HepG2 (cell line): ENCODE measurements around the gene ATP13A2. TPM values are rescaled to one million over a fixed set of nuclear protein-coding genes. Genes with fewer than 3 reads are reported as not detected.

Experiments used
- ATAC-seq: fragments of 200-7000 bp; cut with Tn5 transposase; 3 replicates; pipeline ENCODE4 v1.9.1; 2020; ENCODE audit warnings: mild to moderate bottlenecking, moderate library complexity
- BruUV-seq: library from RNA; stranded (reverse); fragments of 400-500 nt; replicated peaks from 2 replicates; lab custom pipeline; 2021; lab: Mats Ljungman, UMichigan
- CTCF ChIA-PET: fragments of 300-600 bp; formaldehyde crosslinking; extraction: SDS; loops from one replicate; lab custom pipeline; 2021; ENCODE audit warnings: low total read pairs, inconsistent platforms, low intra/inter-chr PET ratio; lab: Yijun Ruan, JAX
- POLR2A ChIA-PET: fragments of 350-600 bp; sonication (Branson Sonifier 250); formaldehyde crosslinking; loops from one replicate; lab custom pipeline; 2020; ENCODE audit warnings: antibody characterized with exemption, inconsistent platforms; lab: Yijun Ruan, JAX
- DNase-seq: peaks from one replicate; pipeline ENCODE4 v3.0.0-alpha.2; 2015; ENCODE audit warnings: low spot score
- FAIRE-seq: peaks from 3 replicates; lab custom pipeline; 2011; peaks lifted over from hg19 to GRCh38; lab: Jason Lieb, UNC
- H2AFZ ChIP-seq: one replicate; pipeline ENCODE4 v1.6.1; 2011; ENCODE audit warnings: low read length, inconsistent platforms
- H3K27ac ChIP-seq: fragments of 300-600 bp; 3 replicates; pipeline ENCODE4 v1.8.0; 2011; ENCODE audit warnings: mixed run types, mild to moderate bottlenecking, mixed read lengths, low read length, inconsistent platforms; ENCODE audit not compliant: insufficient read depth; ENCODE audit errors: extremely low read length
- H3K27me3 ChIP-seq, 2 experiments: fragments of 200-600 bp in 1 of 2; 2 replicates in 1 of 2; 3 replicates in 1 of 2; pipeline versions ENCODE4 v1.6.0 to v1.8.0; 2011; ENCODE audit warnings: low read length in 2 of 2, mild to moderate bottlenecking in 2 of 2, moderate library complexity in 2 of 2, inconsistent platforms in 1 of 2; ENCODE audit not compliant: insufficient read depth in 2 of 2, control insufficient read depth in 1 of 2
- H3K36me3 ChIP-seq, 2 experiments: fragments of 200-600 bp in 1 of 2; replicated peaks in 1 of 2; 2 replicates in 1 of 2; 3 replicates in 1 of 2; pipeline versions ENCODE4 v1.5.1 to v1.8.0; 2011; ENCODE audit warnings: low read length in 2 of 2, inconsistent platforms in 1 of 2; ENCODE audit not compliant: insufficient read depth in 2 of 2, control insufficient read depth in 1 of 2
- H3K4me1 ChIP-seq: 2 replicates; pipeline ENCODE4 v1.5.1; 2012; ENCODE audit warnings: low read length, inconsistent platforms; ENCODE audit not compliant: insufficient read depth
- H3K4me2 ChIP-seq: 2 replicates; pipeline ENCODE4 v1.6.0; 2011; ENCODE audit warnings: low read depth, low read length, inconsistent platforms
- H3K4me3 ChIP-seq, 3 experiments: fragments of 200-600 bp in 1 of 3; sonication (generic), shearing (Covaris generic) in 1 of 3; replicated peaks in 1 of 3; 2 replicates each; pipeline ENCODE4 v1.5.1; 2011 to 2016; ENCODE audit warnings: low read length in 3 of 3, inconsistent platforms in 2 of 3, low read depth in 2 of 3, mild to moderate bottlenecking in 2 of 3, control low read depth in 1 of 3, mixed read lengths in 1 of 3; ENCODE audit not compliant: insufficient read depth in 1 of 3
- H3K79me2 ChIP-seq: one replicate; pipeline ENCODE4 v1.6.1; 2011; ENCODE audit warnings: low read length, inconsistent platforms; ENCODE audit not compliant: insufficient read depth
- H3K9ac ChIP-seq: 2 replicates; pipeline ENCODE4 v1.6.0; 2011; ENCODE audit warnings: mild to moderate bottlenecking, low read depth, low read length, inconsistent platforms; ENCODE audit not compliant: insufficient read depth
- H3K9me3 ChIP-seq: 2 replicates; pipeline ENCODE4 v1.5.1; 2012; ENCODE audit warnings: mild to moderate bottlenecking, low read length
- H4K20me1 ChIP-seq: 2 replicates; pipeline ENCODE4 v1.6.0; 2011; ENCODE audit warnings: inconsistent platforms, mild to moderate bottlenecking, low read length, moderate library complexity; ENCODE audit not compliant: insufficient read depth
- BRCA1 ChIP-seq: sonication (generic); formaldehyde crosslinking; IDR thresholded peaks from 2 replicates; pipeline ENCODE4 v1.4.0; 2020; ENCODE audit warnings: missing genetic modification reagents
- EEA1 ChIP-seq: sonication (generic); formaldehyde crosslinking; IDR thresholded peaks from 2 replicates; pipeline ENCODE4 v1.5.1; 2020; ENCODE audit warnings: mild to moderate bottlenecking, missing genetic modification reagents, borderline replicate concordance
- FIP1L1 ChIP-seq: fragments of 200-400 bp; formaldehyde crosslinking; IDR thresholded peaks from 2 replicates; pipeline ENCODE4 v1.6.1; 2018; ENCODE audit warnings: low read depth, mild to moderate bottlenecking, low read length, moderate library complexity, borderline replicate concordance; ENCODE audit not compliant: insufficient read depth
- GATAD1 ChIP-seq: IDR thresholded peaks from 2 replicates; pipeline ENCODE4 v1.6.1; 2016; ENCODE audit warnings: missing genetic modification reagents, missing compliant biosample characterization
- JDP2 ChIP-seq: sonication (generic); formaldehyde crosslinking; IDR thresholded peaks from 2 replicates; pipeline ENCODE4 v1.8.1; 2022; ENCODE audit warnings: missing genetic modification reagents, borderline replicate concordance
- NAIF1 ChIP-seq: sonication (generic); formaldehyde crosslinking; IDR thresholded peaks from 2 replicates; pipeline ENCODE4 v1.5.0; 2020; ENCODE audit warnings: mild to moderate bottlenecking, missing genetic modification reagents, borderline replicate concordance
- NR2F6 ChIP-seq, 2 experiments: IDR thresholded peaks; 2 replicates each; pipeline ENCODE4 v1.6.1; 2016; ENCODE audit warnings: antibody characterized with exemption in 1 of 2, mild to moderate bottlenecking in 1 of 2
- ZMAT3 ChIP-seq: sonication (generic); formaldehyde crosslinking; conservative IDR thresholded peaks from 2 replicates; pipeline ENCODE4 v1.7.0; 2021; ENCODE audit warnings: missing genetic modification reagents
- ZNF260 ChIP-seq: sonication (generic); formaldehyde crosslinking; IDR thresholded peaks from 2 replicates; pipeline ENCODE4 v1.4.0; 2020; ENCODE audit warnings: missing genetic modification reagents, low read depth, mild to moderate bottlenecking, borderline replicate concordance
- ZNF354B ChIP-seq: sonication (generic); formaldehyde crosslinking; IDR thresholded peaks from 2 replicates; pipeline ENCODE4 v1.8.0; 2022; ENCODE audit warnings: mild to moderate bottlenecking, missing genetic modification reagents
- ZNF383 ChIP-seq: sonication (generic); formaldehyde crosslinking; IDR thresholded peaks from 2 replicates; pipeline ENCODE4 v1.4.0; 2020; ENCODE audit warnings: missing genetic modification reagents, mild to moderate bottlenecking, borderline replicate concordance
- WGBS: methylation state at CpG from one replicate; pipeline ENCODE4 v1.1.6; 2017; ENCODE audit warnings: low lambda C conversion rate; 5-methylcytosine and 5-hydroxymethylcytosine counted together
- in situ Hi-C: cut with HindIII; loops from 2 replicates; pipeline ENCODE4 v1.10.0; 2017; ENCODE audit warnings: low pct_unique_long_range_greater_than_20kb; ENCODE audit not compliant: extremely low pct_ligation_motif_present
- intact Hi-C: fragments of 100-400 bp; cut with micrococcal nuclease; formaldehyde crosslinking; loops from one replicate; pipeline ENCODE4 v1.10.0; 2022; ENCODE audit not compliant: unreplicated experiment
- polyA plus RNA-seq, 8 experiments: library from polyadenylated mRNA; depleted of rRNA in 3 of 8; stranded (reverse) in 7 of 8; unstranded in 1 of 8; fragments of >200 nt; fragmentation: Illumina TruSeq in 4 of 8; extraction: Trizol in 4 of 8; gene quantifications; 2 replicates each; pipeline versions ENCODE4 v1.2.1 to v1.2.3, GENCODE V29; 2011 to 2016; ENCODE audit warnings: low read depth in 4 of 8, missing spikeins in 1 of 8, mixed read lengths in 1 of 8; ENCODE audit not compliant: insufficient read depth in 1 of 8
- total RNA-seq, 5 experiments: library from RNA; depleted of rRNA; stranded (reverse); fragments of >200 nt; fragmentation: Illumina TruSeq; extraction: Trizol; gene quantifications; 2 replicates each; pipeline ENCODE4 v1.2.3, GENCODE V29; 2016; ENCODE audit warnings: low read depth in 1 of 5
- TF ChIP-seq, protein P1 (sequence below): sonication (generic); formaldehyde crosslinking; IDR thresholded peaks from 2 replicates; pipeline ENCODE4 v1.8.1; 2023; ENCODE audit warnings: mild to moderate bottlenecking, missing genetic modification reagents

Gene ATP13A2
- total and polyA plus RNA-seq, 2 of the 13 experiments (the other 11 are each of a cell fraction or from before 2014, with no cell fraction given), result 13.2 to 16.2 TPM

DNA sequence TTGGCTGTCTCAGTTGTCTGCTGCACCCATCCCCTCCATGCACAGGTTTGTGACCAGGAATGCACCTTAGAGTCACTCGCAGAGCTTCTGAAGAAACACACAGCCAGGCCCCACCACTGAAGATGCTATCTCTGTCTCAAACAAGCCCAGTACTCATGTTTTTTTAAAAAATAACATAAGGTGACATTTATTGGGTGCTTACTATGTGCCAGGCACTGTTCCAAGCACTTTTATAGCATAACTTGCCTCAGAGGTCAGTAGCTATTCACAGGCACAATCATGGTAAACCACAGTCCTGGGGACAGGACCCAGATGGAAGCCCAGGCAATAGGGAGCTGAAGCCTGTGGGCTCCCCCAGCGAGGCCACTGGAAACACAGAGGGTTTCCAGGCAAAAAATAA is 8.8 kb upstream of the ATP13A2 start:
- Histone ChIP-seq H3K36me3 (peaks cover 34 to 48% of the 10 kb centered on the region in 2 experiments; a peak in 4 of 5 replicates), H2AFZ (no peak overlapping the region), H3K79me2 (no peaks in the 10 kb centered on the region), H3K9me3 (no peaks in the 10 kb centered on the region), H3K27ac (no peak overlapping the region), H3K9ac (no peak overlapping the region), H4K20me1 (no peaks in the 10 kb centered on the region), H3K4me2 (no peak overlapping the region), H3K4me3 (no peak overlapping the region), H3K27me3 (no peaks in the 10 kb centered on the region), H3K4me1 (0 out of 2 replicates have a peak, but pooled peaks cover 9% of the 10 kb centered on the region)
- ATAC-seq, result no peak
- POLR2A ChIA-PET, result no interaction called here
- intact Hi-C loops, result no loop called here
- no peak for TF ChIP-seq ZNF260
- TF ChIP-seq EEA1, result no peak
- no peak for TF ChIP-seq GATAD1 (CRISPR knock-in tag)
- TF ChIP-seq, protein P1, sequence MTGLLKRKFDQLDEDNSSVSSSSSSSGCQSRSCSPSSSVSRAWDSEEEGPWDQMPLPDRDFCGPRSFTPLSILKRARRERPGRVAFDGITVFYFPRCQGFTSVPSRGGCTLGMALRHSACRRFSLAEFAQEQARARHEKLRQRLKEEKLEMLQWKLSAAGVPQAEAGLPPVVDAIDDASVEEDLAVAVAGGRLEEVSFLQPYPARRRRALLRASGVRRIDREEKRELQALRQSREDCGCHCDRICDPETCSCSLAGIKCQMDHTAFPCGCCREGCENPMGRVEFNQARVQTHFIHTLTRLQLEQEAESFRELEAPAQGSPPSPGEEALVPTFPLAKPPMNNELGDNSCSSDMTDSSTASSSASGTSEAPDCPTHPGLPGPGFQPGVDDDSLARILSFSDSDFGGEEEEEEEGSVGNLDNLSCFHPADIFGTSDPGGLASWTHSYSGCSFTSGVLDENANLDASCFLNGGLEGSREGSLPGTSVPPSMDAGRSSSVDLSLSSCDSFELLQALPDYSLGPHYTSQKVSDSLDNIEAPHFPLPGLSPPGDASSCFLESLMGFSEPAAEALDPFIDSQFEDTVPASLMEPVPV, result no peak
- TF ChIP-seq ZNF383 (CRISPR knock-in tag), result no peak
- no peak for TF ChIP-seq BRCA1 (CRISPR knock-in tag)
- TF ChIP-seq ZNF354B (CRISPR knock-in tag), result no peak
- no peak for TF ChIP-seq FIP1L1
- no peak for TF ChIP-seq ZMAT3 (CRISPR knock-in tag)
- TF ChIP-seq NR2F6 (IDR thresholded peaks at IDR 0.05), result no peak
- no peak for TF ChIP-seq NR2F6 (CRISPR knock-in tag; IDR thresholded peaks at IDR 0.05)
- no peak for TF ChIP-seq JDP2 (CRISPR knock-in tag)
- TF ChIP-seq NAIF1, result no peak
- 100% methylated on average over 2 of the region's 2 CpGs for WGBS
- CTCF ChIA-PET, result no interaction called here
- in situ Hi-C loops, result no loop called here
- no peak for FAIRE-seq
- no TSS peak for BruUV-seq
- DNase-seq, result no peak
